Cerebellar nuclear complex (tissue), 1 donor: ENCODE measurements around the gene VASH1.

Experiments
- DNase-seq, 2 experiments: peaks; one replicate each; lab custom pipeline; 2025; lab: John Stamatoyannopoulos, UW

The VASH1 gene

GRCh38 chr14:76772300-76773187 lies 11.3 kb downstream of the VASH1 start:
- DNase-seq, result no peak

GRCh38 chr14:76773188-76773885 lies 12.1 kb downstream of the VASH1 start:
- DNase-seq, result no peak

GRCh38 chr14:76773956-76774820 lies 12.9 kb downstream of the VASH1 start:
- DNase-seq, result no peak

GRCh38 chr14:76774821-76775694 lies 13.8 kb downstream of the VASH1 start:
- no peak for DNase-seq

GRCh38 chr14:76775695-76776427 lies 14.6 kb downstream of the VASH1 start:
- no peak for DNase-seq

DNA sequence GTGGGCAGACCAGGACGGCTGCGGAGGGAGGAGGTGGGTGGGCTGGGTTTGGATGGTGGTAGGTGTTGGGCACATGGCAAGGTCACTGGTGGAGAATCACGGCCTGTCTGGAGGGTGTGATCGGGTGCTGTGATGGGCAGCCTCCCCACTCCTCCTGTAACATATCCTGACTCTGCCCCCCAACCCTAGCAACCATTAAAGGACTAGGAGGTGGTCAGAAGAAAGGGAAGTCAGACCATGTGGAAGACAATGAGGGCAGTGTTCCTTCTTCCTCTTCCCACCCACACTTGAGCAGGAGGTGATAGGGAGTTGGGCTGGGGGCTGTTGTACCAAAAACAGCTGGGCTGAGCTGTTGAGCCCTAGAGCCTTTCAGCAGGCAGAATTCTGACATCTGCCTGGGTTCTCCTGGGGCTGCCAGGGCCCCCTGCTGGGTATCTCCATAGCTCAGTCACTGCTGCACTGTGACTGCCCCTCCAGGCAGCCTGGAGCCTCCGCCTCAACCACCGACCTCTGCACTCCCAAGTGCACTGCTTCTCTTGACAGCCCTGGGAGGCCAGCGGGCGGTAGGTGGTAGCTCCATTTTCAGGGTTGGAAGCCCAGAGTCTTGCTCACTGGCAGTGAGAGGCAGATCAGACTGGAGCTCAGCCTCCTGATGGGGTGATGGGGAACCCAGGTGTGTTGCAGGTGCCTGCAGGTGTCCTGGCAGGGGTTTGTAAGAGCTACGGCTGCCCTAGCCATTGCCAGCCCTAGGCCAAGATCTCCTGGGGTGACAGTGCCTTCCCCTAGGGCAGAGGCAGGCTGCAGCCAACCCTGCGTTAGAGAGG lies 15.4 kb downstream of the VASH1 start:
- DNase-seq, result no peak

DNA sequence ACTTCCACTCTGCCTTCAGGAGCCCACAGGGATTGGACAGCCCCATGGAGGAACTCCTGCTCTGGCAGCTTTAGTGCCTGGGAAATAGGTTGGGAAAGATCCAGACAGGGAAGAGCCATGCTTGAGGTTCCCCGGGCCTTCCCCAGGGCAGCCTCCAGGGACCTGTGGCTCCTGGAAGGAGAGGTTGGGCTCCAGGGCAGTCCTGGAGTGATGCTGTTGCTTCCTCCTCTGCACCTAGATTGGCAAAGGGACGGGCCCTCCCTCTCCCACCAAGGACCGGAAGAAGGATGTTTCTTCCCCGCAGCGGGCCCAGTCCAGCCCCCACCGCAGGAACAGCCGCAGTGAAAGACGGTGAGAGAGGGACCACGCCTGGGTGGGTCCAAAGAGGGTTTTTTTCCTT lies 16.5 kb downstream of the VASH1 start:
- no peak for DNase-seq

DNA sequence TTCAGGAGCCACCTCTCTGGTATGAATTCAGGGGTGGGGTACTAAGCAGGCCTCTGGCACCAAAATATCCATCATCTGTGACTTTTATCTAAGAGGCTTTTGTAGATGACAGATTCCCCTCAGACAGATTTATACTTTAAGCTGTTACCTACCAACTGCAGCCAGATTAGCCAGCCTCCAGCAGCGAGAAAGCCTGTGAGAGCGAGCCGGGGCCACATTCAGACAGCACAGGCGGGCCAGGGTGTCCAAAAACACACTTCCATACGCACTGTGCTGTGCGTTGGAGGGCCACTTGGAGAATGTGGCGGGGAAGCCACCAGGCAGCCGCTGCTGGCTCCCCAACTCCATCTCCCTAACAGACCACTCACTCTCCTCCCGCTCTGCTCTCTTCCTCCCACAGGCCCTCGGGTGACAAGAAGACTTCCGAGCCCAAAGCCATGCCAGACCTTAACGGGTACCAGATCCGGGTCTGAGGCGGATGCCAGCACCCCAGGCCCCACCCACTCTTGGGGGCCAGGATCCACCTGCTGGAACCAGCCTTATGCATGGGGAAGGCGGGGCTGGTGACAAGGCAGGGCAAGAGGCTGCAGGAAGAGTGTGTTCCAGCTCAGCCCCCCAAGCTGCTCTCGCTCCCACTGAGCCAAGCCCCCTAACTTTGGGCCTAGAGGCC lies 17.4 kb downstream of the VASH1 start:
- DNase-seq, result no peak

DNA sequence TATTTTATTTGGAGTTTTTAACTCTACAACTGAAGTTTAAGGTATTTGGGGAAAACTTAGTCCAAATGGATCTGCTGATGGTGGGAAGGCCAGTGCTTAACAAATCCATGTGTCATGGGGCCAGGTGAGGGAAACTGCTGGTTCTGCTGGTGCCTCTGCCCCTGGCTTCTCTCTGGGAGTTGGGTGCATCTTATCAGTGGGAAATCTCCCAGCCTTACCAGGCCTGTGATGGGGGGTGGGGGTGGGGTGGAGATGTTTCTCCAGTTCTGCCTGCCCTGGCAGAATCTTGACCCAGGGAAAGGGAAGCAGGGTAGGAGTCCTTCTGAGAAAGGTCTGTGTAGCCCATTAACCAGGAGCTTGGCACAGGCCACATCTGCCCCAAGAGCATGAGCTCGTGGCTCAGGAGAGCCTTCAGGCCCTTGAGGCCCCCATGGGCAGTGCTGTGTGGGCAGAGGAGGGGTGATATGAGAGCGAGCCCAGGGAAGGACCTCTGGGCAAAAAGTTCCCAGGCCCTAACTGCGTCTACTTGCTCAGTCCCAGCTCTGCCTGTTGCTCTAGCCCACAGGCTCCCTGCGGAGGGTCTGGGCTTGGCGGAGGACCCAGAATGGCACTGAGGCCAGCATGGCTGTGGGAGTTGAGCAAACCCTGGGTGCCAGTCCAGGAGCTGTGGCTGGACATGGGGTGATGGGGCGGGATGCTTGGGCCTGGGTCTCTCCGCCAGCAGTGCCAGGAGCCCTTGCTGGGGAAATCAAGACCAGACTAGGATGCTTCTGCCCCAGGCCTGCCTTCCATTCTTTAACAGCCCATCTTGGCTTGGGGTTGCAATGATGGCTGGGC lies 18.2 kb downstream of the VASH1 start:
- no peak for DNase-seq

- no peak for DNase-seq
Measured at GRCh38 chr14:76780058-76780345, 18.7 kb downstream of the VASH1 start.

DNA sequence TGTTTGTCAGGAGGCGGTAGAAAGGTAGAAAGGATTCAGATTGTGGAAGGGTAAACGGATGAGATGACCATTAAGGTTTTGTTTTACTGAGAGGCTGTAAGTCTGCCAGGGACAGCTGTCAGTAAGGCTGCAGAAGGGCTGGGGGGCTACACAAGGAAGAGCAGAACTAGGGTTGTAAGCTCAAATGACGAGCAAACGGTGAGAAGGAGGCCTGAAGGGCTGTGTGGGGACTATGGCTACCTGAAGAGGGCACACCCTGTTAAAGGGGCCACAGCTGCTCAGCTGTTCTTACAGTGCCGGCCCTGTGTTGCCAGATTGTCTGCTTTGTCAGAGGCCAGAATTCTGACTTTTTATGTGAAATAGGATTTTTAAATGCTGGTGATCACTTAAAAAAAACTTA lies 19.1 kb downstream of the VASH1 start:
- DNase-seq, result no peak

DNA sequence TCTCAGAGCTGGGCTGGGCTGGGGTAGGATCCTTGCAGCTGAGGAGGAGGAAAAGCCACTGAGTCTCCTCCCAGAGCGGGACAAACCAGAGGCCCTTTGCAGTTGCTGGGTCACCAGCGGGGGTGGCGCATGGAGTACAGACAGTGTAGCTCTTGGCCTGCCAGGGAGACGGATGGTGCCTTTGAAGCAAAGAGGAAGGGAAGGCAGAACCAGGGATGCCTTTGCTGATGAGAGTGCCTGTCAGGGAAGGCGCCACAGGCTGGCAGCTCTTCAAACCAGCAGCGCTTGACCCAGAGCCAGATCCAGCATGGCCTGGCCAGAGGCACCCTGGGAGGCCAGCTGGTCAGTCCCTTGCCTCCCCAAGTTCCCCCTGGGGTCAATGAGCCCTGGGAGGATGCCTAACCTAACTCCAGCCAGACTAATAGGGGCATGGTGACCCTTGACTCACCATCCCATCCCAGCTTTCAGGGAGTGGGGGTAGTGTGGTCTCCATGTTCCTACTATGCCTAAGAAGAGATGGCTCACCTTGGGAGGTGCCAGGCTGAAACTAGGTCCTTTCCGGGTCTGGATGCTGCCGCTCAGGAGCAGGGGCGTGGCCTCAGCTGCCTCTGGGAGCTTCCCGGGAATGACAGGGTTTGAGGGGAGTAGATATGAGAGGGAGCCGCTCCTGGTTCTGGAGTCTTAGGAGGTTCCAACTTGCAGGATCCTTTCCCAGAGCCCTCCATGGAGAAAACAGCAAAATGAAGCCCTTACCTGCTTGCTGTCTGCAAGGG lies 19.8 kb downstream of the VASH1 start:
- no peak for DNase-seq

DNA sequence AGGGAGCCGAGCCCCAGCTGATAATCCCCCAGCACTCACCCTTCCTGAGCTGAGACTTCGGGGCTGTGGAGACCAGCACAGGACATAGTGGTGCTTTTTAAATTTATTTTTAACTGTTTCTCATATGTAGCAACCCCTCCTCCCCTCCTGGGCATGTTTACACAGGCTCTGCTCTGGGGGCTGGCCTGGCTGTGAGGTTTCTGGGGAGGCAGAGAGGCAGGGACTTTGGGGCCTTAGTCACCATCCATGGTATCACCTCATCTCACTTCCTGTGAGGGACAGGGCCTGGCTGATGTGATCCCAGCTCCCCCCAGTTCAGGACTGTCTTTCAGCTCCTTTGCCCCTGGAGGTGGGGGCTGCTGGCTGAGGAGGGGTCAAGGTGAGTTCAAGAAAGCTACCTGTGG lies 20.4 kb downstream of the VASH1 start:
- no peak for DNase-seq

DNA sequence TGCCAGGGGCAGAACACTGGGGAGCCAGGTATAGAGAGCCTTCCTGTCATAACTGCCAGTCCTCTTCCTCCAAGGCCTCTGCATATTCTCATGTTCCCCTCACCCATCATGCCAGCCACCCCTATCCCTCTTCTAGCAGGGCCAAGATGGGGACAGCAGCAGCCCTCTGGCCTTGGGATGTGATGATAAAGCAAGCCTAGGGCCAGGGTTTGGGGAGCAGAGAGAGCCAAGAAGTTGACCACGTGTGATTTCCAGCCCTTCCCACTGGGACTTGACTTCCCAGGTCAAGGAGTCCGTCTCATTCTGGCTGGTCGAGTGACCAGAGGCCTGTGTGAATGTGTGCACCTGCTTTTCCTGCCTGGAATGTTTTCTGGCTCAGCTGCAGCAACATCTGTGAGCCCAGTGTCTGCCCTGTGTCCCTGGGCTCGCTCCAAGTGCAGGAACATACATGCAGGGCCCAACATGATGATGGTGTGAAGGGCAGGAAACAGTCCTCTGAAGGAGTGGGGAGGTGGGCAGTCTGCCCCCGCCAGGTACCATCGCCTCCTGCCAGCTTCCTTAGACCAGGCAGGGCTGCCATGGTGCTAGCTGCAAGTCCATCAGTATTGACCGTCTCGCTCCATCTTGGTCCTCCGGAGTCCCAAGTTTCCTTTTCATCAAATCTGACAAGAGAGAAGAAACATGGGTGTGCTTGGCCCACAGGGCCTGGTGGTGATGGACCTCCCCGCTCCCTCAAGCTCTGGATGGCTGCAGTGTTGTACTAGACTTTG lies 21.0 kb downstream of the VASH1 start:
- DNase-seq, result no peak

- DNase-seq, result no peak
Measured at GRCh38 chr14:76782885-76783566, 21.8 kb downstream of the VASH1 start.

- DNase-seq, result no peak
Measured at GRCh38 chr14:76784266-76784874, 23.1 kb downstream of the VASH1 start.
